ENCODE measurements around the gene USP17L15. TPM values are rescaled to one million over a fixed set of nuclear protein-coding genes. Genes with fewer than 3 reads are reported as not detected.
"Not testable (repeated sequence)": the region's sequence is repeated elsewhere in the genome, so short reads cannot be mapped to it uniquely, and the experiment has no call there.

USP17L15 gene, protein sequence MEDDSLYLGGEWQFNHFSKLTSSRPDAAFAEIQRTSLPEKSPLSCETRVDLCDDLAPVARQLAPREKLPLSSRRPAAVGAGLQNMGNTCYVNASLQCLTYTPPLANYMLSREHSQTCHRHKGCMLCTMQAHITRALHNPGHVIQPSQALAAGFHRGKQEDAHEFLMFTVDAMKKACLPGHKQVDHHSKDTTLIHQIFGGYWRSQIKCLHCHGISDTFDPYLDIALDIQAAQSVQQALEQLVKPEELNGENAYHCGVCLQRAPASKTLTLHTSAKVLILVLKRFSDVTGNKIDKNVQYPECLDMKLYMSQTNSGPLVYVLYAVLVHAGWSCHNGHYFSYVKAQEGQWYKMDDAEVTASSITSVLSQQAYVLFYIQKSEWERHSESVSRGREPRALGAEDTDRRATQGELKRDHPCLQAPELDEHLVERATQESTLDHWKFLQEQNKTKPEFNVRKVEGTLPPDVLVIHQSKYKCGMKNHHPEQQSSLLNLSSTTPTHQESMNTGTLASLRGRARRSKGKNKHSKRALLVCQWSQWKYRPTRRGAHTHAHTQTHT
- total RNA-seq (not detected in 2 replicates), polyA plus RNA-seq (not detected in 2 replicates), polyA minus RNA-seq (ENCODE audit: low replicate concordance) (not detected in 2 replicates)
- not detected in 2 replicates for polyA plus RNA-seq (2012)

- H3K4me2 ChIP-seq (ENCODE audit: extremely low read depth, insufficient read depth, low read length); H4K20me1 ChIP-seq (ENCODE audit: control insufficient read depth, extremely low read depth, insufficient read depth, low read length); H3K27me3 ChIP-seq (ENCODE audit: control insufficient read depth, insufficient read depth, low read length); DNase-seq (ENCODE audit: low read depth in 2 of 2); H3K4me3 ChIP-seq (replicated peaks in 1 of 4; ENCODE audit: control extremely low read depth in 1 of 4, insufficient read depth in 1 of 4, low read depth in 3 of 4, low read length in 4 of 4); H2AFZ ChIP-seq (ENCODE audit: low read length); H3K9me3 ChIP-seq (ENCODE audit: control insufficient read depth, insufficient read depth, low read depth, low read length); H3K36me3 ChIP-seq (ENCODE audit: control insufficient read depth, insufficient read depth, low read length); H3K9ac ChIP-seq (ENCODE audit: insufficient read depth, low read length); H3K79me2 ChIP-seq (ENCODE audit: control insufficient read depth, insufficient read depth, low read length); H3K27ac ChIP-seq (ENCODE audit: insufficient read depth, low read length); H3K4me1 ChIP-seq (ENCODE audit: control insufficient read depth, extremely low read depth, insufficient read depth, low read length): not testable (repeated sequence)
These were observed at the start of gene USP17L15 for GRCh38 chr4:9234085-9234484. USP17L15 (plus strand) TSS chr4:9234385; CDS start chr4:9234385, 0 bp downstream.

DNA sequence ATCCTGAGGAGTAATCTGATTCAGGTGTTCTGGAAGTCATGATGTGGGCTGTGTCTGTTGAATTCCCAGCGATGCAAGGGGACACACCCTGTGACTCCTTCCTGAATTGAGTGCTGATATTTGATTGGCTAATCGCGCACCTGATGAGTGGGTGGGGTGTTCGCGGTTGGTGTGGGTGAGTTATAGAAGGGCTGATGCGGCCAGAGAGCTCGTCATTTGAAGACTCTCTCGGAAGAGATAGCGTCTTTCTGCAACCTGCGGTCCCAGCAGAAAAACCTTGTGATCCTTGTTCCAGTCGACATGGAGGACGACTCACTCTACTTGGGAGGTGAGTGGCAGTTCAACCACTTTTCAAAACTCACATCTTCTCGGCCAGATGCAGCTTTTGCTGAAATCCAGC lies 23.8 kb upstream of the USP17L15 start, which contains the start of gene USP17L10:
Gene USP17L10 (plus strand): TSS at position 301 of the 400 bp plus-strand sequence. CDS start 0 bp downstream, at position 301.
- H4K20me1 ChIP-seq (ENCODE audit: control insufficient read depth, extremely low read depth, insufficient read depth, low read length); H3K9me3 ChIP-seq (ENCODE audit: control insufficient read depth, insufficient read depth, low read depth, low read length); H3K9ac ChIP-seq (ENCODE audit: insufficient read depth, low read length); H3K27ac ChIP-seq (ENCODE audit: insufficient read depth, low read length); H3K4me3 ChIP-seq (replicated peaks in 1 of 4; ENCODE audit: control extremely low read depth in 1 of 4, insufficient read depth in 1 of 4, low read depth in 3 of 4, low read length in 4 of 4); H3K79me2 ChIP-seq (ENCODE audit: control insufficient read depth, insufficient read depth, low read length); H3K4me2 ChIP-seq (ENCODE audit: extremely low read depth, insufficient read depth, low read length); DNase-seq (ENCODE audit: low read depth in 2 of 2); H3K36me3 ChIP-seq (ENCODE audit: control insufficient read depth, insufficient read depth, low read length); H3K27me3 ChIP-seq (ENCODE audit: control insufficient read depth, insufficient read depth, low read length); H3K4me1 ChIP-seq (ENCODE audit: control insufficient read depth, extremely low read depth, insufficient read depth, low read length); H2AFZ ChIP-seq (ENCODE audit: low read length): not testable (repeated sequence)

GRCh38 chr4:9214701-9215100 lies 19.5 kb upstream of the USP17L15 start:
- not testable (repeated sequence) for H3K4me1 ChIP-seq (ENCODE audit: control insufficient read depth, extremely low read depth, insufficient read depth, low read length); H3K4me3 ChIP-seq (replicated peaks in 1 of 4; ENCODE audit: control extremely low read depth in 1 of 4, insufficient read depth in 1 of 4, low read depth in 3 of 4, low read length in 4 of 4); H2AFZ ChIP-seq (ENCODE audit: low read length); DNase-seq (ENCODE audit: low read depth in 2 of 2); H3K9ac ChIP-seq (ENCODE audit: insufficient read depth, low read length); H4K20me1 ChIP-seq (ENCODE audit: control insufficient read depth, extremely low read depth, insufficient read depth, low read length); H3K27ac ChIP-seq (ENCODE audit: insufficient read depth, low read length); H3K79me2 ChIP-seq (ENCODE audit: control insufficient read depth, insufficient read depth, low read length); H3K36me3 ChIP-seq (ENCODE audit: control insufficient read depth, insufficient read depth, low read length); H3K27me3 ChIP-seq (ENCODE audit: control insufficient read depth, insufficient read depth, low read length); H3K4me2 ChIP-seq (ENCODE audit: extremely low read depth, insufficient read depth, low read length); H3K9me3 ChIP-seq (ENCODE audit: control insufficient read depth, insufficient read depth, low read depth, low read length)

GRCh38 chr4:9215105-9215504 lies 19.1 kb upstream of the USP17L15 start, which contains the start of gene USP17L11:
USP17L11 (plus strand) TSS chr4:9215405; CDS start chr4:9215405, 0 bp downstream.
- H3K27me3 ChIP-seq (ENCODE audit: control insufficient read depth, insufficient read depth, low read length); H3K27ac ChIP-seq (ENCODE audit: insufficient read depth, low read length); H3K79me2 ChIP-seq (ENCODE audit: control insufficient read depth, insufficient read depth, low read length); H3K9ac ChIP-seq (ENCODE audit: insufficient read depth, low read length); H3K4me2 ChIP-seq (ENCODE audit: extremely low read depth, insufficient read depth, low read length); H3K36me3 ChIP-seq (ENCODE audit: control insufficient read depth, insufficient read depth, low read length); H3K4me3 ChIP-seq (replicated peaks in 1 of 4; ENCODE audit: control extremely low read depth in 1 of 4, insufficient read depth in 1 of 4, low read depth in 3 of 4, low read length in 4 of 4); H3K4me1 ChIP-seq (ENCODE audit: control insufficient read depth, extremely low read depth, insufficient read depth, low read length); H4K20me1 ChIP-seq (ENCODE audit: control insufficient read depth, extremely low read depth, insufficient read depth, low read length); H2AFZ ChIP-seq (ENCODE audit: low read length); H3K9me3 ChIP-seq (ENCODE audit: control insufficient read depth, insufficient read depth, low read depth, low read length); DNase-seq (ENCODE audit: low read depth in 2 of 2): not testable (repeated sequence)

- not testable (repeated sequence) for H3K27me3 ChIP-seq (ENCODE audit: control insufficient read depth, insufficient read depth, low read length); DNase-seq (ENCODE audit: low read depth in 2 of 2); H3K9me3 ChIP-seq (ENCODE audit: control insufficient read depth, insufficient read depth, low read depth, low read length); H3K27ac ChIP-seq (ENCODE audit: insufficient read depth, low read length); H3K4me1 ChIP-seq (ENCODE audit: control insufficient read depth, extremely low read depth, insufficient read depth, low read length); H3K79me2 ChIP-seq (ENCODE audit: control insufficient read depth, insufficient read depth, low read length); H3K4me2 ChIP-seq (ENCODE audit: extremely low read depth, insufficient read depth, low read length); H4K20me1 ChIP-seq (ENCODE audit: control insufficient read depth, extremely low read depth, insufficient read depth, low read length); H3K36me3 ChIP-seq (ENCODE audit: control insufficient read depth, insufficient read depth, low read length); H2AFZ ChIP-seq (ENCODE audit: low read length); H3K9ac ChIP-seq (ENCODE audit: insufficient read depth, low read length); H3K4me3 ChIP-seq (replicated peaks in 1 of 4; ENCODE audit: control extremely low read depth in 1 of 4, insufficient read depth in 1 of 4, low read depth in 3 of 4, low read length in 4 of 4)
These were observed 14.3 kb upstream of the USP17L15 start, which contains the start of gene USP17L12 for GRCh38 chr4:9219852-9220251. USP17L12 (plus strand) TSS chr4:9220152; CDS start chr4:9220152, 0 bp downstream.

GRCh38 chr4:9224596-9224995 lies 9.6 kb upstream of the USP17L15 start, which contains the start of gene USP17L13:
USP17L13 (plus strand) TSS chr4:9224896; CDS start chr4:9224896, 0 bp downstream.
- not testable (repeated sequence) for H3K4me1 ChIP-seq (ENCODE audit: control insufficient read depth, extremely low read depth, insufficient read depth, low read length); H3K36me3 ChIP-seq (ENCODE audit: control insufficient read depth, insufficient read depth, low read length); H2AFZ ChIP-seq (ENCODE audit: low read length); H3K9me3 ChIP-seq (ENCODE audit: control insufficient read depth, insufficient read depth, low read depth, low read length); DNase-seq (ENCODE audit: low read depth in 2 of 2); H3K4me3 ChIP-seq (replicated peaks in 1 of 4; ENCODE audit: control extremely low read depth in 1 of 4, insufficient read depth in 1 of 4, low read depth in 3 of 4, low read length in 4 of 4); H3K27me3 ChIP-seq (ENCODE audit: control insufficient read depth, insufficient read depth, low read length); H3K4me2 ChIP-seq (ENCODE audit: extremely low read depth, insufficient read depth, low read length); H4K20me1 ChIP-seq (ENCODE audit: control insufficient read depth, extremely low read depth, insufficient read depth, low read length); H3K9ac ChIP-seq (ENCODE audit: insufficient read depth, low read length); H3K79me2 ChIP-seq (ENCODE audit: control insufficient read depth, insufficient read depth, low read length); H3K27ac ChIP-seq (ENCODE audit: insufficient read depth, low read length)
